ENCODE measurements around the gene NSMCE1. TPM values are rescaled to one million over a fixed set of nuclear protein-coding genes. Genes with fewer than 3 reads are reported as not detected.

NSMCE1 gene
- total and polyA plus RNA-seq, 10 donors: 18.4 to 79.0 (median 36.7) TPM

- H3K36me3 ChIP-seq: no peaks in the 10 kb centered on the region
- no peak for TF ChIP-seq POLR2AphosphoS5 (IDR thresholded peaks at IDR 0.05)
- TF ChIP-seq POLR2A (IDR thresholded peaks at IDR 0.05): no peak
- TF ChIP-seq, protein P1, sequence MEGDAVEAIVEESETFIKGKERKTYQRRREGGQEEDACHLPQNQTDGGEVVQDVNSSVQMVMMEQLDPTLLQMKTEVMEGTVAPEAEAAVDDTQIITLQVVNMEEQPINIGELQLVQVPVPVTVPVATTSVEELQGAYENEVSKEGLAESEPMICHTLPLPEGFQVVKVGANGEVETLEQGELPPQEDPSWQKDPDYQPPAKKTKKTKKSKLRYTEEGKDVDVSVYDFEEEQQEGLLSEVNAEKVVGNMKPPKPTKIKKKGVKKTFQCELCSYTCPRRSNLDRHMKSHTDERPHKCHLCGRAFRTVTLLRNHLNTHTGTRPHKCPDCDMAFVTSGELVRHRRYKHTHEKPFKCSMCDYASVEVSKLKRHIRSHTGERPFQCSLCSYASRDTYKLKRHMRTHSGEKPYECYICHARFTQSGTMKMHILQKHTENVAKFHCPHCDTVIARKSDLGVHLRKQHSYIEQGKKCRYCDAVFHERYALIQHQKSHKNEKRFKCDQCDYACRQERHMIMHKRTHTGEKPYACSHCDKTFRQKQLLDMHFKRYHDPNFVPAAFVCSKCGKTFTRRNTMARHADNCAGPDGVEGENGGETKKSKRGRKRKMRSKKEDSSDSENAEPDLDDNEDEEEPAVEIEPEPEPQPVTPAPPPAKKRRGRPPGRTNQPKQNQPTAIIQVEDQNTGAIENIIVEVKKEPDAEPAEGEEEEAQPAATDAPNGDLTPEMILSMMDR (IDR thresholded peaks at IDR 0.05 in 8 of 11, conservative IDR thresholded peaks at IDR 0.05 in 3 of 11): no peak
- H3K9me3 ChIP-seq: no peaks in the 10 kb centered on the region
- H3K4me3 ChIP-seq: no peak overlapping the region
- H3K27ac ChIP-seq: no peak overlapping the region
- DNase-seq: no peak
- peaks cover 0 to 37% (median 0%) of the 10 kb centered on the region in 6 donors for H3K4me1 ChIP-seq
- intact Hi-C loops (cut with DNase I; ENCODE audit: low total_unique reads): no loop called here
- 67 to 82% (median 72%) methylated on average over 5 of the region's 5 CpGs for WGBS, 5 donors
- H3K27me3 ChIP-seq (replicated peaks in 1 of 7): no peaks in the 10 kb centered on the region
Observed at GRCh38 chr16:27293343-27293742, 24.8 kb upstream of the NSMCE1 start.

DNA sequence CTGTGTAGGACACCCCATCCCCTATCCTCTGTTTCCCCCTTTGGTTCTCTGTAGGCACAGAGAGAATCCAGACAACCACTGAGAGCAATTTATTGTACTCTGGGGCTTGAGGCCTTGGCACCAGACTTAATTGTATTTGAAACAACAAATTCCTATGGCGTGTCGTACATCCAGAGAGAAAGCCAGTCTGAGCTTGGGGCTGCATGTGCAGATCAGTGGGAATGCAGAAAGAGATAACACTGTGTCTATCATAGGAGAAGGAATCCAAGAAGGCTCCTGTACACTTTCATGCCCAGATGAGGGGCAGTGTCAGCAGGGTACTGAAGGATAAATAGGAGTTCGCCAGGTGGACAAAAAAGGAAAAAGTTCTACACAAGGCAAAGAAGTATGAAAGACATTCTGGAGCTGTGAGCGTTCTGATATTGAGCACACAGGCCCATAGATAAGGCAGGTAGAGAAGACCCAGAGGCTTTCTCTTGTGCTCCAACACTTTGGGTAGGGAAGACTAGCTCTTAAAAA is 23.2 kb upstream of the NSMCE1 start:
- TF ChIP-seq, protein P1 (IDR thresholded peaks at IDR 0.05 in 8 of 11, conservative IDR thresholded peaks at IDR 0.05 in 3 of 11): no peak
- TF ChIP-seq POLR2AphosphoS5 (IDR thresholded peaks at IDR 0.05) (no peak), POLR2A (IDR thresholded peaks at IDR 0.05) (no peak)
- Histone ChIP-seq H3K4me3 (no peak overlapping the region), H3K4me1 (peaks cover 0 to 48% (median 3%) of the 10 kb centered on the region in 6 donors), H3K27ac (no peak overlapping the region), H3K27me3 (replicated peaks in 1 of 7) (no peaks in the 10 kb centered on the region), H3K36me3 (no peaks in the 10 kb centered on the region), H3K9me3 (no peaks in the 10 kb centered on the region)
- no peak for DNase-seq
- intact Hi-C loops (cut with DNase I; ENCODE audit: low total_unique reads): no loop called here
- 94 to 98% (median 96%) methylated on average over 4 of the region's 4 CpGs for WGBS, 5 donors

GRCh38 chr16:27291106-27291505 is 22.5 kb upstream of the NSMCE1 start:
- Histone ChIP-seq H3K36me3 (no peaks in the 10 kb centered on the region), H3K4me3 (no peak overlapping the region), H3K27ac (peak overlapping the region in 1 of 8 donors; percentile 85), H3K4me1 (peaks cover 0 to 48% (median 3%) of the 10 kb centered on the region in 6 donors), H3K27me3 (replicated peaks in 1 of 7) (no peaks in the 10 kb centered on the region), H3K9me3 (no peaks in the 10 kb centered on the region)
- no peak for DNase-seq
- TF ChIP-seq POLR2A (IDR thresholded peaks at IDR 0.05): no peak
- no peak for TF ChIP-seq POLR2AphosphoS5 (IDR thresholded peaks at IDR 0.05)
- WGBS, 5 donors: 86 to 90% (median 87%) methylated on average over 5 of the region's 5 CpGs
- intact Hi-C loops (cut with DNase I; ENCODE audit: low total_unique reads): no loop called here

DNA sequence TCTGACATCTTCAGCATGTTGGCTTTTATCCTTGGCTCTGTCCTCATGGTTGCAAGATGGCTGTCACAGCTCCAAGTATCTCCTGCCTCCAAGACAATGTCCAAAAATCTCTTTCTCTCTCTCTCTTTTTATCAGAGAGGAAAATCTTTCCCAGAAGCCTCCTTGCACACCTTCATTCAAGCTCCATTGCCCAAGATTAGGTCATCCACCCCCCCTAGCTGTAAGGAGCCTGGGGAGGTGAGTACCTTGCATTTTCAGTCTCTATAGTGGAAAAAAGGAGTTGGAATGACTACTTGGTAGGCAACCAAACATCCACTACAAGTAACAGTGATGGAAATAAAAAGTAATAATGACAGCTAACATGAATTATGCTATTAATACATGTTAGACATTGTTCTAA is 22.0 kb upstream of the NSMCE1 start:
- no peak for DNase-seq
- no peak for TF ChIP-seq POLR2A (IDR thresholded peaks at IDR 0.05)
- TF ChIP-seq, protein P1 (IDR thresholded peaks at IDR 0.05 in 8 of 11, conservative IDR thresholded peaks at IDR 0.05 in 3 of 11): no peak
- TF ChIP-seq POLR2AphosphoS5 (IDR thresholded peaks at IDR 0.05): no peak
- Histone ChIP-seq H3K4me3 (peak overlapping the region in 1 of 8 donors; percentile 35), H3K36me3 (no peaks in the 10 kb centered on the region), H3K9me3 (no peaks in the 10 kb centered on the region), H3K4me1 (peaks cover 0 to 48% (median 3%) of the 10 kb centered on the region in 6 donors), H3K27ac (peak overlapping the region in 4 of 8 donors; percentile 51 to 85 (median 82)), H3K27me3 (replicated peaks in 1 of 7) (no peaks in the 10 kb centered on the region)
- intact Hi-C loops (cut with DNase I; ENCODE audit: low total_unique reads): no loop called here

Measured in spleen (tissue), 11 donors.